Ovary (tissue), 9 donors: ENCODE measurements around the gene DCAF10. TPM values are rescaled to one million over a fixed set of nuclear protein-coding genes. Genes with fewer than 3 reads are reported as not detected.

Source experiments
- DNase-seq, 5 donors: peaks; one replicate each; pipeline ENCODE4 v3.0.0-alpha.2; 2019 to 2020
- H3K27ac ChIP-seq, 2 donors: fragments of 200-600 bp; one replicate each; pipeline versions ENCODE4 v1.5.1 to v1.8.0; 2019 to 2022
- H3K27me3 ChIP-seq: fragments of 200-600 bp; one replicate; pipeline ENCODE4 v1.8.0; 2022
- H3K36me3 ChIP-seq: fragments of 200-600 bp; sonication (generic); one replicate; pipeline ENCODE4 v1.5.1; 2019
- H3K4me1 ChIP-seq: one replicate; pipeline ENCODE4 v1.8.1; 2013; ENCODE audit warnings: mild to moderate bottlenecking, moderate library complexity; ENCODE audit not compliant: insufficient read depth
- H3K4me3 ChIP-seq: fragments of 200-600 bp; sonication (generic); one replicate; pipeline ENCODE4 v1.5.1; 2017
- H3K9me3 ChIP-seq, 2 donors: fragments of 200-600 bp in 1 of 2; sonication (generic) in 1 of 2; one replicate each; pipeline versions ENCODE4 v1.5.1 to v1.8.1; 2013 to 2019; ENCODE audit warnings: mild to moderate bottlenecking in 1 of 2, moderate library complexity in 1 of 2
- EP300 ChIP-seq: sonication (generic); formaldehyde crosslinking; IDR thresholded peaks from one replicate; pipeline ENCODE4 v1.6.1; 2017; ENCODE audit warnings: antibody characterized with exemption
- POLR2A ChIP-seq: fragments of 450-650 bp; IDR thresholded peaks from one replicate; pipeline ENCODE4 v1.6.1; 2017; ENCODE audit warnings: antibody characterized with exemption, mild to moderate bottlenecking, moderate library complexity
- WGBS, 3 donors: extraction: QIAGEN DNeasy Blood & Tissue Kit in 1 of 3; methylation state at CpG; one replicate each; pipeline versions ENCODE4 v1.1.5 to v1.1.7; 2013 to 2017; 5-methylcytosine and 5-hydroxymethylcytosine counted together
- intact Hi-C, 4 donors: fragments of 100-400 bp; cut with DNase I; formaldehyde crosslinking; loops; one replicate each; pipeline versions ENCODE4 v1.11.0 to v1.15.1; 2022 to 2023
- polyA plus RNA-seq, 2 donors: library from polyadenylated mRNA; stranded (reverse); fragments of 200-250 nt in 1 of 2; fragments of 350-450 nt in 1 of 2; fragmentation: Illumina TruSeq in 1 of 2; extraction: RNeasy Lipid Tissue Mini Kit (QIAGEN cat#74804) in 1 of 2; gene quantifications; one replicate each; pipeline ENCODE4 v1.2.3, GENCODE V29; 2013 to 2014
- total RNA-seq, 7 donors: library from RNA; depleted of rRNA in 2 of 7; stranded (reverse); fragments of >200 nt in 2 of 7; fragmentation: NEBNext Ultra II Directional in 3 of 7; extraction: Animal tissue kit (Norgen Biotek cat#: 25700) in 3 of 7; gene quantifications; one replicate each; pipeline versions ENCODE4 v1.1.0 to v1.2.4, GENCODE V29; 2016 to 2023
- TF ChIP-seq, protein P1 (sequence below), 3 donors: fragments of 450-650 bp in 2 of 3; fragments of 200-600 bp in 1 of 3; IDR thresholded peaks; one replicate each; pipeline versions ENCODE4 v1.5.1 to v1.8.0; 2016 to 2022; ENCODE audit warnings: antibody characterized with exemption in 3 of 3, mild to moderate bottlenecking in 1 of 3
- donor health status: DM: no; HTN: no; CAD: no; lungs with moderate emphysema.
- donor health status: DM: no; HTN: no; CAD: no.
- donor health status: Bipolar disorder and iron deficiency.
- donor health status: DM: yes; HTN: yes; CAD: no.
- donor health status: DM: no; HTN: no; CAD: no.
- donor health status: DM: yes; HTN: yes; CAD: no.

The DCAF10 gene
- total and polyA plus RNA-seq, 9 donors: 9.0 to 39.8 (median 25.9) TPM

DNA sequence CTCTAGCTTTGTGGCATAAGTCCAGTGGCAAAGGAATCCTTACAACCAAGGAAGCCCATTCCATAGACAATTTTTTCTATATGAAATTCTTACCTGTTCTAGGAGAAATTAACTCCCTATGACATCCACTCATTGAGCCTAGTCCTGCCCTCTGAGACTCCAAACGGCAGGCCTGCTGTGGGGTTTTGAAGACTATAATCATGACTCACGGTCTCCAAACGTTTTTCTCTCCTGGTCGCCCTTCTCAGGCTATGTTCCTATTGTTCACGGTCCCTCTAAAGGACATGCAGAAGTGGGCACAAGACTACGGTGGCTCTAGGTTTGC lies 16.3 kb upstream of the DCAF10 start:
- Histone ChIP-seq H3K27ac (peak overlapping the region; percentile 58 to 65), H3K27me3 (no peaks in the 10 kb centered on the region), H3K4me1 (peaks cover 4% of the 10 kb centered on the region), H3K9me3 (no peaks in the 10 kb centered on the region), H3K4me3 (peak overlapping the region; percentile 95), H3K36me3 (no peaks in the 10 kb centered on the region)
- 0 to 1% (median 0%) methylated on average over 6 of the region's 6 CpGs for WGBS, 3 donors
- TF ChIP-seq, protein P1, sequence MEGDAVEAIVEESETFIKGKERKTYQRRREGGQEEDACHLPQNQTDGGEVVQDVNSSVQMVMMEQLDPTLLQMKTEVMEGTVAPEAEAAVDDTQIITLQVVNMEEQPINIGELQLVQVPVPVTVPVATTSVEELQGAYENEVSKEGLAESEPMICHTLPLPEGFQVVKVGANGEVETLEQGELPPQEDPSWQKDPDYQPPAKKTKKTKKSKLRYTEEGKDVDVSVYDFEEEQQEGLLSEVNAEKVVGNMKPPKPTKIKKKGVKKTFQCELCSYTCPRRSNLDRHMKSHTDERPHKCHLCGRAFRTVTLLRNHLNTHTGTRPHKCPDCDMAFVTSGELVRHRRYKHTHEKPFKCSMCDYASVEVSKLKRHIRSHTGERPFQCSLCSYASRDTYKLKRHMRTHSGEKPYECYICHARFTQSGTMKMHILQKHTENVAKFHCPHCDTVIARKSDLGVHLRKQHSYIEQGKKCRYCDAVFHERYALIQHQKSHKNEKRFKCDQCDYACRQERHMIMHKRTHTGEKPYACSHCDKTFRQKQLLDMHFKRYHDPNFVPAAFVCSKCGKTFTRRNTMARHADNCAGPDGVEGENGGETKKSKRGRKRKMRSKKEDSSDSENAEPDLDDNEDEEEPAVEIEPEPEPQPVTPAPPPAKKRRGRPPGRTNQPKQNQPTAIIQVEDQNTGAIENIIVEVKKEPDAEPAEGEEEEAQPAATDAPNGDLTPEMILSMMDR (IDR thresholded peaks at IDR 0.05): no peak
- TF ChIP-seq POLR2A (no peak), EP300 (no peak)
- DNase-seq: no peak
- intact Hi-C loops: loop anchor here in 3 of 4 donors (5.0 to 10.0 kb wide), 4 partner anchors 71 to 232 kb away; partner anchors contain the start of gene FBXO10 (in 1 of the 3)

GRCh38 chr9:37784616-37785483 lies 15.7 kb upstream of the DCAF10 start, which contains the start of gene EXOSC3:
TSS of gene EXOSC3 (minus strand) at chr9:37785064. CDS start at chr9:37785044, 20 bp downstream.
- Histone ChIP-seq H3K27ac (peak within 1 kb of the TSS; percentile 58 to 65), H3K36me3 (no peaks in the 10 kb centered on the region), H3K4me3 (peak within 1 kb of the TSS; percentile 95), H3K9me3 (no peaks in the 10 kb centered on the region), H3K4me1 (peaks cover 4% of the 10 kb centered on the region), H3K27me3 (no peaks in the 10 kb centered on the region)
- intact Hi-C loops: loop anchor here in 3 of 4 donors (5.0 to 10.0 kb wide), 4 partner anchors 70 to 233 kb away; partner anchors contain the start of gene FBXO10 (in 1 of the 3)
- no peak for TF ChIP-seq EP300
- TF ChIP-seq POLR2A: peak; percentile 43
- 0 to 1% (median 1%) methylated on average over 73 of the region's 73 CpGs for WGBS, 3 donors
- DNase-seq: peak; percentile 77 to 89 (median 81)

DNA sequence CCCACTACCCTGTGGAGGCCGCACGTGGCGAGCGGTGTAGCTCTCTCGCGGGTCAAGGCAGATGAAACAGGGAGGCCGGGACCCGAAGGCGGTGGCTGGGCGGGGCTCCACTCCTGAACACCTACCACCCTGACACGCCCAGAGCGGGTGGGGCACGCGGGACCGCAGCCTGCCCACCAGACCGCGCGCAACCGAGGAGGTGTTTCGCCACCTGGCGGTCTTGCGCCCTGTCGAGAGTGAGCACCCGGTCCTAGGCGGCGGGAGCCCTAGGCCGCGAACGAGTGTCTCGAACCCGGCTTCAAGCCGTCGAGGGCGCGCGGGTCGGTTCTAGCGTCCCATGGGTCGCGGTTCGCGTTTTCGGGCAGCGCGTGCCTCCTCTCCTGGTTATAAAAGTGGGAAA lies 13.5 kb upstream of the DCAF10 start:
- Histone ChIP-seq H3K9me3 (no peaks in the 10 kb centered on the region), H3K27me3 (no peaks in the 10 kb centered on the region), H3K4me1 (peaks cover 4% of the 10 kb centered on the region), H3K4me3 (no peak overlapping the region), H3K36me3 (no peaks in the 10 kb centered on the region), H3K27ac (no peak overlapping the region)
- 45 to 52% (median 50%) methylated on average over 42 to 45 of the region's 45 CpGs for WGBS, 3 donors
- DNase-seq: no peak
- no peak for TF ChIP-seq EP300
- TF ChIP-seq POLR2A: no peak
- TF ChIP-seq, protein P1 (IDR thresholded peaks at IDR 0.05): no peak
- intact Hi-C loops: loop anchor here in 2 of 4 donors (10.0 kb wide), 3 partner anchors 68 to 212 kb away; partner anchors contain the start of gene FBXO10 (in 1 of the 2)

- Histone ChIP-seq H3K27ac (no peak overlapping the region), H3K4me1 (peaks cover 4% of the 10 kb centered on the region), H3K4me3 (no peak overlapping the region), H3K9me3 (no peaks in the 10 kb centered on the region), H3K27me3 (no peaks in the 10 kb centered on the region), H3K36me3 (no peaks in the 10 kb centered on the region)
- 76 to 81% (median 79%) methylated on average over 6 of the region's 6 CpGs for WGBS, 3 donors
- intact Hi-C loops: loop anchor here in 2 of 4 donors (10.0 kb wide), 3 partner anchors 66 to 214 kb away; partner anchors contain the start of gene FBXO10 (in 1 of the 2)
- TF ChIP-seq EP300: no peak
- TF ChIP-seq POLR2A: no peak
- TF ChIP-seq, protein P1 (IDR thresholded peaks at IDR 0.05): no peak
- DNase-seq: no peak
These were observed 12.3 kb upstream of the DCAF10 start for GRCh38 chr9:37788332-37788731.
